Activated CD4-positive, CD25-positive, alpha-beta regulatory T cell treated with anti-CD3 and anti-CD28 coated beads, Interleukin-2, amount 50 U/mL, for 16 hours (primary cell): Measurements from ENCODE around the gene TPRG1.

Source experiments
- DNase-seq: peaks from one replicate; pipeline ENCODE4 v3.0.0-alpha.2; 2020; ENCODE audit warnings: low read depth, low spot score

TPRG1 gene

DNA sequence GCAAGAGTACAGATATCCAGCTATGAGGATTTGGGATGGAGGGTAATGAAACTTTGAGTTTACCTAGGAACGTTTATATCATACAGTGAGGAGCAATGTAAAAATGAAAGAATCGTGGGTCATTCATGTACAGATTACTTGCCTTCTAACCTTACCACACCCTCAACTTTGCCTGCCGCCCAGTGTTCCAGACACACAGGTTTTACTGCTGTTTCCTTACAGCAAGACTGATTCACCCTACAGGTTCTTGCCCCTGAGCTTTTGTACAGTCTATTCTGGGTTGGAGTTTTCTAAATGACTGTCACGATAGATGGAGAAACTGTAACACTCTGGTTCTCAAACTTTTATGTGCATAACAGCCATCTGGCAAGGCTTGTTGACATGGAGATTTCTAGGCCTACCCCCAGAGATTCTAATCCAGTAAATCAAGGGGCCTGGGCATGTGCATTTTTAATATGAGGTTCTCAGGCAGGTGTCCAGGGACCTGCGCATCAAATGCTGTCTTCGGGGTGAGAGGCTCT lies 6.6 kb upstream of the TPRG1 start:
- no peak for DNase-seq

DNA sequence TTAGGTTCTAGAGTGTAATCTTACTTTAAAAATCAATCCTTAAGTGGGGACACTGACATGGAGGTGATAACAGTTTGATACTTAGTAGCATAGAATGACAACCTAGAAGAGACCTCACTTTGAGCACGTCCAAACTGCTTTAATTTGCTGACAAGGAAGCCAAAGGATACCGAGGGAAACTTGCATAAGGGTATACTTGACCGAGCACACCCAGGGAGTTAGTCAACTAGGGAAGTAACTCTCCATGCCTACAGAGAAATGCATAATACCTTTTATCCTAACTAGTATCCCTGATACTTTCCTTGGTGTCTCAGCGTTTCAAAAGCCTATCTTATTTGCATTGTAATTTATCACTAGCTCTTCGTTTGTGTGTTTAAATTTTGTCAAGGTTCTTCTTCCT lies 5.5 kb upstream of the TPRG1 start:
- DNase-seq, result no peak

DNA sequence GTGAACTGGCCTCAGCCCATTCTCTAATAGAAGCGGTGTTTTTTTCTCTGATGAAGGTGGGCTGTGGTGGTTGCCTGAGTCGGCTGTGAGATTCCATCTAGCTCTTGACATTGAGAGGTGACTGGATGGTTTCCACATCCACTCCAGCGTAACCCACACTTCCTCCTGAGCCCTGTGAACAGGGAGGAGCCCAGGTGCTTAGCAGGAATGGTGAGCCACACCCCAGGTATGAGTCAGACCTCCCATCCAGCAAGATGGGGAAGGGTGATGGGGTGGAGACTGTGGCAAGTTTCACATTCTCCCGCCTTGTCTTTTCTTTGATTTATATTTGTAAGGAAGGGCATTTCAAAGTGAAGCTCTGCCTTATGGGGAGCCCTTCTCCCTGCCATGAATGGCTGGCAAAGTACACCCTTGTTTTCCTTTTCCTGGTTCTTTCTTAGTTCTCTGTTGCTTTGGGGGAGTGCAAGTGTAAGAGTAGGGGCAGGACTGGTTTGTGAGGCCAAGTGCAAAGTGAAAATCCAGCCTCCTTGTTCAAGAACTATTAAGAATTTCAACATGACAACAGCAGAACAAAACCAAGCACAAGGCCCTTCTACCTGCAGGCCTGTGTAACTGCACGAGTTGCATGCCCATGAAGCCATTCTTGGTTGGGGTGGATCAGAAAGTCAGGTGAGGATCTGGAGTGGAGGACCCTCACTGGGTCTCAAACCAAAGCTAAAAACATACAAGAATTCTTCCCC lies 4.6 kb upstream of the TPRG1 start:
- DNase-seq, result no peak

DNA sequence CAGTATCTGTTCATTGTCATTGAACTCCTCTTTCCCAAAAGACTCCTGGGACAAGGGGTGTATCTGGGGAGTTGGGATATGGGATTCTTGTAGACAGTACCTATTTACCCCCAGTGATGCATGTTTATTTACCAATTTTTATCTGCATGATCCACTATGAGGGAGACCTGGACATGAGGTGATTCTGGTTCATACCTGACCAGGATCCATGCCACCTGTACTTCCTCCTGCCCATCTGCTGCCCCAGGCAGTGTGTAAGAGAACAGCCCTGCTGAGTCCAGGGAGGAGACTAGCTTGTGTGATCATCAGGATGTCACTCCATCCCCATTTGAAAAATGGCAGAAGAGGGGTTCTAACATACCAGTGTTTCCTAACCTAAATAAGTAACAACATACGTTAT lies 3.1 kb upstream of the TPRG1 start:
- DNase-seq, result no peak

DNA sequence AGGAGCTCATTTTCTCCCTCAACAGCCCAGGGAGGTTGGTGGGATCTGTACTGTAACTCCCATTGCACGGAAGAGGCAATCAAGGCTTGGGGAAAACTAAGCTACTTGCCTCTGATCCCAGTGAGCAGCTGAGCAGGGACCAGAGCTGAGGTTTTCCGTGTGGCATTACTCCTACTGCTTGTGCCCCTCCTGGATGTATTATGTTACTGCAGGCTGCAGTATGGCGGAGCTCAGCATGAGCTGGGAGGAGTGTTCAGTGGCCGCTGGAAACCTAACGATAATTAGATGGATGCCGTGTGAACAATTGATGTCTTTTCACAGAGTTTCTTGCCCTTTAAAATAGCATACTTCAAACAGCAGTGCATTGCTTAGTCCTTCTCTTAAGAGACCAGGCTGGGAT lies 2.0 kb upstream of the TPRG1 start:
- no peak for DNase-seq

DNA sequence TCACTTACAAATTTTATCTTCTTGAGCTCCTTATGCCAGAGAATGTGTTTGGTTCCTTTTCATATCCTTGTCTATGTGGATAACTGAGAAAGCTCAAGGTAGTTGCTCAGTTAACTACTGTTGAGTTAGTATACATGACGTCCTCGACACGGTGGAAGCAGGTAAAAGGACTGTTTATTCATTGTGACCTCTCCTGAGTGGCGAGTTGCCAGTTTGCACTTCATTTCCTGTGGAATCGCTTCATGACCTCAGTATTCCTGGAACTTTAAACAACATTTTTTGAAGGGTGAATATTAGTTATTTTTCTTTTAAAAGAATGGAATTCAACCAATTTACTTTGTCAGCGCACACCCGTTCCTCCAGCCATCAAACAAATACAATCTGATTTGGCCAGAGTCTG lies 1.2 kb upstream of the TPRG1 start:
- no peak for DNase-seq

DNA sequence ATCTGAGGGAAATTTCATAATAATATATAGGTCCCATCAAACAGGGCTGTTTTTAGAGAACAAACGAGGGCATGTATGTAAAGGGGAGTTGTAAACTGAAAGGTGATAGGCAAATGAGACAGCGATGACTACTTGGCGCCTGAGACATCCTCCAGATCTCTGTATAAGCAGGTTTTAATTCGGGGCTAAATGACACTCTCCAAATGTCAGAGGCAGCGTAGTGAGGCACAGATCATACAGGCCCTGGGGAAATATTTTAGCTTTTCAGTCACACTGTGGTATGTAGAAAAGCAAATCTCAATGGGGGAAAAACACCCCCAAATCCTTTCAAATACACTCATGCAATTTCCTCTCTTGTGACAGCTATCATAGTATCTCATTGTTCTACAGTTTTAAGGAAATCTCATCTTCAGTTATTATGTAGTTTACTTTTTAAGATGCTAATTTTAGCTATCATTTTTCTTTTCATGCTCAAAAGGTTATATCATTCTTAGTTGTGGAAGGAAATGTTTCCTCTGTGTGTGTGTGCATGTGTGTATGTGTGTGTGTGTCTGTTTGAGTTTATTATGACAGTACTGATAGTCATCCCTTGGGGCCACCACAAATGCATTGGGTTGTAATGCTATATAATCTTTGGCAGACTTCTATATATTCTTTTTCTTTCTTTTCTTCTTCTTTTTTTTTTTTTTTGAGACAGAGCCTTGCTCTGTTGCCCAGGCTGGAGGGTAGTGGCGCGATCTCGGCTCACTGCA lies 1.1 kb downstream of the TPRG1 start:
- DNase-seq, result no peak

DNA sequence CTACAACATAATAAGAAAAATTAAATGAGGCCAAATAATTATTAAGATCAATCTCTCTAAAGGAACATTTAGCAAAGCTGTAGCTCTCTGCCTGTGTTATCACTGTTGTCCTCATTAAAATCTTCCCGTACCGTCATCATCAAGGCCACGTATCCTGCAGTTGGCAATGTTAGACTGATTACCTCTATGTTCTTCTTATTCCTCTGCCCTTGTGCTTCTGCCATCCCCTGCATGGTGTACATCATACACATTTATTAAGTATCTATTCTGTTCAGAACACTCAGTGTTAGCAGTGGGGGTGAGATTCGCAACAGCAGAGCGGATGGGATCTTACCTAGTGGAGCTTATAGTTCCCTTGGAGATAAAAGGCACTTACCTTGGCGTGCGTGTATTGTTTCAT lies 12.8 kb downstream of the TPRG1 start:
- DNase-seq, result no peak

DNA sequence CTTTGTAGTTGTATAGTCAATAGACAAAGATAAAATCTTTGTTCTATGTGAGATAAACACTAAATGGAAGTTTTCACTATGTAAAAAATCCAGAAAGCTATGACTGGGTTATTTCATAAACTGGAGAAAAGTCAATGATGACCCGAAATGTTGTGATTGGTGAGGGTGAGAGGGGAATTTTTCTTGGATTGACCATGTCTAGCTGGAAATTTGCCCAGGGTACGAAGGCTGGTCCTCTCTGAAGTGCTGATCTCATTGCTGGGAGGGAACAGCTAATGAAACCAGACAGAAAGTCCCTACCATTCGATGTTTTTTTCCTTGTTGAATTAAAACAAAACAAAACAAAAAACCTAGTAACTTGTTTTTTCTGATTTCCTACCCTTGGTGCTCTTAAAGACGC lies 14.3 kb downstream of the TPRG1 start:
- no peak for DNase-seq

DNA sequence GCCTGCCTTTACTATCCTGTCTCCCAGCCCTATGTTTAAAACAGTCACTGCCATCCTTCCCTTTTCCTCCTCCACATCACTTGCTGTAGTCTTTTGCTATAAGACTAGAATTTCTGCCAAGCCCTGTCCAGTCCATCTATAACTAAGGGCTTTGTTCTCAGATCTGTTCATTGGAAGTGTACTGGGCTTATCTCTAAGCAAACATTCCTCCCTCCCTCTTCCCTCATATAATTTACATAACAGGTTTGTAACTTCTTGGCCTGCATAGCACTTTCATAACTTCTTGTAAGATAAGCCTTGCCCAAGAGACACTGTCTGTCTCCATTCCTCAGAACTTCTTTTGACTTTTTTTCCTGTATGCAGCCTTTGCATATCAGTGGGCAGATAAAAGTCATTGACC lies 16.7 kb downstream of the TPRG1 start:
- no peak for DNase-seq

DNA sequence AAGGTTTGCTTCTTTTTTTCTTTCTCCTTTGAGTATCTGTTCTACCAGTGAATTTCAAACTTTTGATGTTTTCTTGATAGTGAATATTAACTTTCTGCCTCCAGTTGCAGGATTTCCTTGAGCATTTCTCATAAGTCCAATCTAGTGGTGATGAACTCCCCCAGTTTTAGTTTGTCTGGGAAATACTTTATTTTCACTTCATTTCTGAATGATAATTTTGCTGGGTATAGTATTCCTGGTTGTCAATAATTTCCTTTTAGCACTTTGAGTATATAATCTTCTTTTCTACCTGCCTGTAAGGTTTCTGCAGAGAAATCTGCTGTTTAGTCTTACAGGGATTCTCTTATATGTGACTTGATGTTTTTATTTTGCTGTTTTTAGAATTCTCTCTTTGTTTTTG lies 21.0 kb downstream of the TPRG1 start:
- DNase-seq, result no peak

DNA sequence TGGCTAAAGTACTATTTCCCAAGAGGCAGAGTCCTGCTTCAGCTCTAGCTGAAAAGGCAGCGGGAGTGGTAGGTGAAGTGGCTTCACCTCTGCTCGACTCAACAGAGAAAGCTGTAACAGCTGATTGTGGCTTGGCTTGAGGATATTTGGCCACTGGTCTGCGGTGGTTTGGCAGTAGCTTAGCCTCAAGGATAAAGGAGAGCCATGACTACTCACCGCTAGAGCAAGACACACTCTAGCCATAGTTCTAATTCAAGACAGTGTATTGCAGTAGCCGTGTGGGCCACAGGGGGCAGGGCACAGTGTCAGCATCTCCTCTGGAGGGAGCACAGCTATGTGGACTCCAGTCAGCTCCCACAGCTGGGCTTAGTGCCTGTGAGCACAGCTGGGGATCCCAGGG lies 23.5 kb downstream of the TPRG1 start:
- DNase-seq, result no peak

DNA sequence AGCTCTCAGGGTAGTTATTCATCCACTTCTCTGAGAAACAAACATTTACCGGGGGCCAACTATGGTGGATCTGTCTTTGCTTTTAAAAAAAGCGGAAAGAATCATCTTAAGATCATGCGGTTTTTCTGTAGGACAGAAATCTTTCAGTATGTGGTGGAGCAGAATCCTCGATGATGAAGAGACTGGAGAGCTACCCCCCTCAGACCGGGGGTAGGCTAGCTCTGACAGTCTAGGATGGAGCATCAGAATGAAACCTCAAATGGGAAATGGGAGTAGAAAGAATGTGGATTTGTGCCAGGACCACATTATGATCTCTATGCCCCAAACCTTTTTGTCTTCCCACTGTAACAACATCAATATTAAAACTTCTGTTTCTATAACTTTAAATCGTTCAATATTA lies 30.3 kb downstream of the TPRG1 start:
- no peak for DNase-seq

DNA sequence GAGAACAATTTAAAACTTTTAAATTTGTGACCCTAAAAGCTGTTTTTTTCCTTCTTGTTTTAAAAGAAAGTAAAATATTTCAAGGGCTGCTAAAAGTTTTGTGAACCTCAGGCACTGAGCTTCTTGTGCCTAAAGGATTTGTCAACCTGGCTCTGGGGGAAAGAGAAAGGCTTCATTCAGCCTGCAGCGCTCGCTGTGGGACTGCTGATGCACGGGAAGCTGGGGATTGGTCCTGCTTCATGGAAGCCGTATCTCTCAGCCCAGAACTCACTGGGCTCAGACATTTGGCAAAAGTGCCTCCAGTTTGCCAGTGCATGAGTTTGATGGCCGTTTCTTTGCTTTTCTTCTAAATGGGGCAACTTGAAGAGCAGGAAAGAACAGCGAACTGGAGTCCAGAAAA lies 30.8 kb downstream of the TPRG1 start:
- no peak for DNase-seq

DNA sequence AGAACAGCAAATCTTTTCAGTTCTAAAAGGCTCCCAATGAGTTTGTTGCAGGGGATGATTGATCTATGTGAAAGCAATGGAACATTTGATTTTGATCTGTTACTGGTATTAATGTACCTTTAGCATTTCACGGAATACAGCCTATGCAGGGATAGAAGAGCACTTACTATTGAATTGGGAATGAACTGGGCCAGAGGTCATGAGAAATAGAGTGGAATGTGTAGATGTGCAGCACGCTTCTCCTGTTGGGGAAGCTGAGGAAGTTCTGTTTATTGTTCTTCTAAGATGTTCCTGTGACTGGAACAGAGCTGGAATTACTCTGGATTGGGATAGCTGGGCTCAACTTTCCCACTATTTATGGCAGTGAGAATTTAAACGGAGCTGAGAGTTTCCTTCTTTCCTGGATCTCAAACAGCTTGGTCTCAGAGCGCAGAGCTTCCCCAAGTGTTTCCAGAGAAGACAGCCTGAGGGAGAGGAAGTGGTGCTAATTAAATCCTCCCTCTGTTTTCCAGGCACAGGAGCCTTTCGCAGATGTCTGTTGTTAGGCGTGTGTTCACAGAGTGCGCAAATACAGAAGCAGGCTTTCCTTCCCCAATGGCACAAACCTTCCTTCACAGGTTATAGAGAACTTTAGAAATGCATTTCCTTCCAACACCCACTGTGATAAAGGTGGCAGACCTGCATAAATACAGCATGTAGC lies 32.5 kb downstream of the TPRG1 start:
- no peak for DNase-seq

DNA sequence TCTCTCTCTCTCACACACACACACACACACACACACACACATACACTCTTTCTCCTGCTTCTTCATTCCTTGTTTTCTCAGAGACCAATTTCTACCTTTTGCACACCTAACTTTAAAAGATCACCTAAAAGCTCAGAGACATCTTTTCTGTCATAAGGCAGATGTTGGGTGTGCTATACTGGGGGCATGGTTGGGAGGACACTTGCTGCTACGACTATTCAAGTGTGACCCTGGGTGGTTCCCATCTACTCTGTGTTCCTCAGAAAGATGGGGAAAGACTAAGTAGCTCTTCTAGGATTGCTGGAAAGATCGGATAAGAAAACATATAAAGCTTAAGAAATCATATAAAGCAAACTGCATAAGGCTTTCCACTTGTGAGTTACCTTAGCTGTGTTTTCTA lies 33.2 kb downstream of the TPRG1 start:
- DNase-seq, result no peak

DNA sequence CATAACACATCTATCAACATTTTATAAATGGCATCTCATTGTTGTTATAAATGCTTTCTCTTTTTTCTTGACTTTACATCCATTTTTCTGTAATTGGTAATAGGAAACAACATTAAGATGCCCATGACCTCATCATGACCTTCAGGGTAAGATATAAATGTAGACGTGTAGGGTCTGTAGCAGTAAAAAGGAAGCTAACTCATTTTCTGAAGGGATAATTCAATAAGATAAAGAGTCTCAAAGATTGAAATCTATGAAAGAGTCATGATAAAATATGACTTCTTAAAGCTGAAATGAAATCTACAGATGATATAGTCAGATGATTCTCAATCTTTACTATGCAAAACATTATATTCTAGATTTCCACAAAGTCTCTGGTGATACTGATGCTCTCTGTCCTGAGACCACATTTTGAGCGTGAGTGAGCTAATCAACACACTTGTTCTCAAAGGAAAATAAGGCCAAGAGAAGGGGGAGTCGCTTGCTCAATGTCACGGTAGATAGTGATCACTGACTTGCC lies 38.5 kb downstream of the TPRG1 start:
- no peak for DNase-seq

DNA sequence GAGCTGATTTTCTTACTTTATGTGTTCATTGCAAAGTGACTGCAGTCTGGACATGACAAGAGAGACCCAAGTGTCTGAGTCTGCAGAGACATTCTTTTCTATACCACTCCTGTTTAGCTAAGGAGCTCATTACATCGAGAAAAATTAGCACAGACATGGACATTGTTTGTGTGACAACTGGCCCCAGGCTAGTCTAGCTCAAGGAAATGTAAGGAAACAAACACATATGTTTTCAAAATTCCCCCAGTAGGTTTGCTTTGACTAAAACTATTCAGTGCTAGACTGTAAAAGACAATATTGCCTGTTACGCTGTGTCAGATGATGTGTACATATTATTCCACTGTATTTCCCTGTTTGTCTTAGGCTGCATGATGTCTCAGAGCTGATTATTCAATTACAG lies 40.9 kb downstream of the TPRG1 start:
- no peak for DNase-seq

DNA sequence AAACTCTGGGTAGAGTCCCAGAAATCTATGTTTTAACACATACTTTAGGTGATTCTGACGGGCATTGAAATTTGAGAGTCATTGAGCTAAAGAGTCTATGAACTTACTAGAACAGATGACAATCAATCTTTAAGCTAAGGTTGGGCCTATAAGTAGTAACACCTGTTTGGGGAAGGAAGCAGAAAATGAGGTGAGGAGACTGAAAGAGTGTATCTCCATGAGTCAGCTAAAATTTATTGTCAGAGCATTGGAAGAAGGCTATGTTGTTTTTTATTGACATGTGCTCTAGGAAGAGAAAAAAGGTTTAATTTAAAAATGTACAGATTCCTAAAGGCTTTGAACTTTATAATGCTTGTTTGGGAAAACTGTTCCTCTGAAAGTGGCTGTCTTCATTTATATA lies 42.9 kb downstream of the TPRG1 start:
- DNase-seq, result no peak

DNA sequence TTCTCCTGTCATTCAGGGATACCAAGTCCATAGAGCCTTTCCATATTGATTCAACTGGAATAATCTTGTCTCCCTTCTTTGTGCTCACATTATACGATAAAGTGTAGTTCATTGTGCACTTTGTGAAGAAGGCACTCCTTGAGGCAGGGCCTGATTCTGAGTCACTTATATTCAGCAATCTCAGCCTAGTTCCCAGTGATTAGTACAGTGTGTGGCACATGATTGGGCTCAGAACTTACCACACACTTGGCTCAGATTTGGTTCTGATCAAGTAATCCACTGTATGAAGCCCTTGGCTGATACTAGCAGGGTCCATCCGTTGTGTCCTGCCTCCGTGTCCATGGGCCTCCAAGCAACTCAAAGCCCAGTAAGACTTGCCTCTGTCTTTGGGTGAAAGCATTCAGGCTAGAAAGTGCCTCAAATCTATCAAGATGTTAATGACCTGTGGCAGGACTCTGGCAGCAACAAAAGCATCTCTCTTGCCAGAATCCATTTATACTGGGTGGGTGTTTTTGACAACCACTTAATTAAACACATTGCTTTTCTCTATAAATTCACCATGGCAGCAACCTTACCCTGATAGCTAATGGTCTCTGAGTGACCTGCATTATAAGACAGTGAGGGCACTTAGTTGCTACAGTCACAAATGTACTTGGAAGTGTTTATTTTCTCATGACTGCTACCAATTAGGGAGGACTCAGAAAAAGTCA lies 51.3 kb downstream of the TPRG1 start:
- DNase-seq, result no peak

DNA sequence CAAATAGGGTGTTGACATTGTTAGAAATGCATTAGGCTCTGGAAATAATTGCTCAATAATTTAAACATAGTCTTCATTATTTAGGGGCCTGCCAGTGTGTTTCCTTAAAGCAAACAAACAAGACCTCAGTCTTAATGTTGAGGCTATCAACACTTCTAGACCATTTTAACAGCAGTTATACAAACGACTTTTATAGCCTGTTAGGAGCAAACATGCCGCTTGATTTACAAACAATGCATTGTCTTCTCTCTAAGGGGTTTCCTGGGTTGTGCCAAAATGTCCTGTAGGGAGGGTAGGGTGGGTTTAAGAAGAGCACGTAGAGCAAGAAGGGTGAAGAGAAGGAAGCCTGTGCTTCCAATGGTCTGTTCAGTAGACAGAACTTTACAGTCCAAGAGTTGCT lies 53.7 kb downstream of the TPRG1 start:
- DNase-seq, result no peak

DNA sequence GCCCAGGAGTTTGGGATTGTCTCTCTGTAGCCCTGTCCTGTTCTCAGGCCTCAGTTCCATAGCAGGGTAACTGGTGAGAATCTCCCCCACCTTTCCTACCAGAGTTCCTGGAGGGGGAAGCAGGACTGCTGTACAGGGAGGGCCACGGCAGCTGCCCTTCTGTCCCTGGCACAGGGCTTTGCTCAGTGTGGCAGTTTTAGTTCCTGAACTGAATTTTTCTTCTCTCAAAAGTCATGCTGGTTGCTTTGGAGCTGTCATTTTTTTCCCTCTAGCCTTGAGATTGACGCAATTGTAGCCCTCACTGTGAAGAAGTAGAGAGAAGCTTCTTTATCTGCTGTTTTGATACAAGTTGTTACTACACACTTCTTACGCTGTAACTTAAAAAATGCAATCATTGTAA lies 55.5 kb downstream of the TPRG1 start:
- DNase-seq, result no peak
